OCI-LY7 (cell line): Measurements from ENCODE around the gene MSANTD7.

Experiments used
- CTCF ChIP-seq: fragments of 200-600 bp; sonication (generic); conservative IDR thresholded peaks from 2 replicates; pipeline ENCODE4 v1.5.1; 2014; ENCODE audit warnings: mild to moderate bottlenecking, antibody characterized with exemption, low read length, moderate library complexity, mixed read lengths
- EZH2phosphoT487 ChIP-seq: fragments of 200-600 bp; sonication (generic); IDR thresholded peaks from 2 replicates; pipeline ENCODE4 v1.6.1; 2018; ENCODE audit warnings: low read depth, borderline replicate concordance, mild to moderate bottlenecking, mixed run types, antibody characterized with exemption, low read length, moderate library complexity, mixed read lengths

DNA sequence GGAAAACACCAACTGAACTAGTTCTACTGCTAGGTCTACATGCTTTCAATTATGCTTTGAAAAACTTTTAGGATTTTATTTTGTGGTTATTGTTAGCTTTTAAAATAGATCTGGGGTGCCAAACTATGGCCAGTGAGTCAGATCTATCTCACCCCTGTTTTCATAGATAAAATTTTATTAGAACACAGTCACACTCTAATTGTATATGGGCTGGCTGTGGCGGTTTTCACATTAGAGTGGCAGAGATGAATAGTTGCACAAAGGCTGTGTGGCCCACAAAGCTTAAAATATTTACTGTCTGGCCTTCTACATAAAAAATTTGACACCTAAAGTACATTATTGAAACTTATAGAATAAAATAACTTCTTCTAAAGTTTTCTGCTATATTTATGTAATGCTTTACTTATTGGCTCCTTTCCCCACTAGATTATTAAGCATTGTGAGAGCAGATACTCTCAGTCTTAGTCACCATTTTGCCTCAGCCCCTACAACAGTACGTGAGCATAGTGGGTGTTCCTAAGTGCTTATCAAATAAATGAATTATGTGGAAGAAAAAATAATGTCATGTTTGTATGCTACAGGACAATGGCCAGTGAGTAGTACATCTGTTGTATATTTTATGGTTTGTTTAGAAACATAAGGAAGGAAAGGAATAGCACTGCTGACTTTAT, 35.1 kb downstream of the MSANTD7 start:
- no peak for TF ChIP-seq CTCF
- no peak for TF ChIP-seq EZH2phosphoT487
